GM13976 (cell line): Measurements from ENCODE around the gene FOLR1.
"Not testable (repeated sequence)": the region's sequence is repeated elsewhere in the genome, so short reads cannot be mapped to it uniquely, and the experiment has no call there.

Source experiments
- DNase-seq: peaks from one replicate; pipeline ENCODE4 v3.0.0; 2012; ENCODE audit warnings: low spot score
- in situ Hi-C: fragments of 300-500 bp; cut with MboI; formaldehyde crosslinking; loops from one replicate; pipeline ENCODE4 v1.12.0; 2022; ENCODE audit warnings: low sequenced_read_pairs, mixed read lengths, inconsistent platforms; ENCODE audit not compliant: unreplicated experiment
- TF ChIP-seq, protein P1 (sequence below): IDR thresholded peaks from 2 replicates; pipeline ENCODE4 v1.5.1; 2012; ENCODE audit warnings: borderline replicate concordance, mild to moderate bottlenecking; ENCODE audit not compliant: insufficient read depth; ENCODE audit errors: extremely low read depth, missing control alignments, control extremely low read depth

FOLR1 gene

DNA sequence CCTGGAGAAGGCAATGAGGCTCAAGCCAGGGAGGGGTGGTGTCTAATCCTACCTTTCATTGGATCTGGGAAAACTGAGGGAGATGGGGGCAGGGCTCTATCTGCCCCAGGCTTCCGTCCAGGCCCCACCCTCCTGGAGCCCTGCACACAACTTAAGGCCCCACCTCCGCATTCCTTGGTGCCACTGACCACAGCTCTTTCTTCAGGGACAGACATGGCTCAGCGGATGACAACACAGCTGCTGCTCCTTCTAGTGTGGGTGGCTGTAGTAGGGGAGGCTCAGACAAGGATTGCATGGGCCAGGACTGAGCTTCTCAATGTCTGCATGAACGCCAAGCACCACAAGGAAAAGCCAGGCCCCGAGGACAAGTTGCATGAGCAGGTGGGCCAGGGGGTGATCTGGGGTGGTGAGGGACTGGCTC is at the start of gene FOLR1:
TSS of gene FOLR1 (plus strand) at position 180 of the 421 bp plus-strand sequence. CDS start at position 214, 34 bp downstream.
- no peak for DNase-seq
- TF ChIP-seq, protein P1, sequence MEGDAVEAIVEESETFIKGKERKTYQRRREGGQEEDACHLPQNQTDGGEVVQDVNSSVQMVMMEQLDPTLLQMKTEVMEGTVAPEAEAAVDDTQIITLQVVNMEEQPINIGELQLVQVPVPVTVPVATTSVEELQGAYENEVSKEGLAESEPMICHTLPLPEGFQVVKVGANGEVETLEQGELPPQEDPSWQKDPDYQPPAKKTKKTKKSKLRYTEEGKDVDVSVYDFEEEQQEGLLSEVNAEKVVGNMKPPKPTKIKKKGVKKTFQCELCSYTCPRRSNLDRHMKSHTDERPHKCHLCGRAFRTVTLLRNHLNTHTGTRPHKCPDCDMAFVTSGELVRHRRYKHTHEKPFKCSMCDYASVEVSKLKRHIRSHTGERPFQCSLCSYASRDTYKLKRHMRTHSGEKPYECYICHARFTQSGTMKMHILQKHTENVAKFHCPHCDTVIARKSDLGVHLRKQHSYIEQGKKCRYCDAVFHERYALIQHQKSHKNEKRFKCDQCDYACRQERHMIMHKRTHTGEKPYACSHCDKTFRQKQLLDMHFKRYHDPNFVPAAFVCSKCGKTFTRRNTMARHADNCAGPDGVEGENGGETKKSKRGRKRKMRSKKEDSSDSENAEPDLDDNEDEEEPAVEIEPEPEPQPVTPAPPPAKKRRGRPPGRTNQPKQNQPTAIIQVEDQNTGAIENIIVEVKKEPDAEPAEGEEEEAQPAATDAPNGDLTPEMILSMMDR, result no peak

DNA sequence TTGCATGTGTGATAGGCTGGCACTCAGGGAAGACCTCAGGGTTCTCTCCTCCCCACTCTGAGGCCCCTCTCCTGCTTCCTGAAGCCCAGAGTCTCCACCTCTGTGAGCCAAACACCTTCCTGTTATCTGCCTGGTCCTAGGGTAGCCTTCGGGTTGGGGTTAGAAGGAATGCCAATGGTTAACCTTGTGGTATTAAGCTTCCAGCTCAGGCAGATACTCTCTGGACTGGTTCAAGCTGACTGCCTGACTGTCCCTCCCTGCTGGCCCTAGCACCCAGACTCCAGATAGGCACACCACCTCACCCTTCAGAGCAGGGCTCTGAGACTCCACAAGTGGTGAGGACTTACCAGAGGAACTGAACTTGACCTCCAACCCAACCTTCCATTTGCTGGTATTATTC is 49.4 kb upstream of the FOLR1 start:
- in situ Hi-C loops, DNase-seq: not testable (repeated sequence)

More for the DNA sequence above, at the start of gene FOLR1:
- in situ Hi-C loops, result no loop called here

DNA sequence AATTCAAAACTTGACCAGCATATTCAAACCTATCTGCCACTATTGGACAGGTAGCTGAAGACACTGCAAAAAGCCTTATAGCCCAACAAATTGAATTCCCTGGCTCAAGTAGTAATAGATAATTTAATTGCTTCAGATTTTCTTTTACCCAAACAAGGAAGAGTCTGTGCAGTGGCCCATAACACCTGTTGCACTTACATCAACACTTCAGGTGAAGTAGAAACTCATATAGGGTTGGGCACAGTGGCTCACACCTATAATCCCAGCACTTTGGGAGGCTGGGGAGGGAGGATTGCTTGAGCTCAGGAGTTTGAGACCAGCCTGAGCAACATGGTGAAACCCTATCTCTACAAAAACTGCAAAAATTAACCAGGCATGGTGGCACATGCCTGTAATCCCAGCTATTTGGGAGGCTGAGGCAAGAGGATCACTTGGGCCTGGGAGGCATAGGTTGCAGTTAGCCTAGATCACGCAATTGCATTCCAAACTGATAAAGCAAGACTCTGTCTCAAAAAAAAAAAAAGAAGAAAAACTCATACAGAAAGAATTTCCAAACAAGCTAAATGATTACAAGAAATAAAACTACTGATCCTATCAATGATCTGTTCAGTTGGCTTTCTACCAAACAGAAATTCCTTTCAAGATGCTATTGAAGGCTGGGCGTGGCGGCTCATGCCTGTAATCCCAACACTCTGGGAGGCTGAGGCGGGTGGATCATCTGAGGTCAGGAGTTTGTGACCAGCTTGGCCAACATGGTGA is 47.0 kb upstream of the FOLR1 start:
- DNase-seq, result no peak
- TF ChIP-seq, protein P1, result no peak
- in situ Hi-C loops, result no loop called here

DNA sequence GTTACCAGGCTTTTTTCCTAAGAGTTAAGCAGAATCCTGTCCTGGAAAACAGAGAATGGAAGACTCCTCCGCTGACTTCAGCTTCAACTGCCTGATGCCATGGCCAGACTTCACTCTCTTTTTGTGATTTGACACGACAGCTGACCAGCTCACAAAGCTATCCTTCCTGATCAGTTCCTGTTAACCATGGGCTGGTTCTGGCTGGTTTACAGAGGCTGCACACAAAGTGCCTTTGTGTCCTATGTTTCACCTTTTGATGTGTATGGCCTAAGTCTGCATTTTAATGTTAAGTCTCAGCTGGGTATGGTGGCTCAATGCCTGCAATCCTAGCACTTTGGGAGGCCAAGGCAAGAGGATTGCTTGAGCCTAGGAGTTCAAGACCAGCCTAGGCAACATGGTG is 45.3 kb upstream of the FOLR1 start:
- no peak for DNase-seq
- in situ Hi-C loops, result no loop called here
- TF ChIP-seq, protein P1, result no peak

DNA sequence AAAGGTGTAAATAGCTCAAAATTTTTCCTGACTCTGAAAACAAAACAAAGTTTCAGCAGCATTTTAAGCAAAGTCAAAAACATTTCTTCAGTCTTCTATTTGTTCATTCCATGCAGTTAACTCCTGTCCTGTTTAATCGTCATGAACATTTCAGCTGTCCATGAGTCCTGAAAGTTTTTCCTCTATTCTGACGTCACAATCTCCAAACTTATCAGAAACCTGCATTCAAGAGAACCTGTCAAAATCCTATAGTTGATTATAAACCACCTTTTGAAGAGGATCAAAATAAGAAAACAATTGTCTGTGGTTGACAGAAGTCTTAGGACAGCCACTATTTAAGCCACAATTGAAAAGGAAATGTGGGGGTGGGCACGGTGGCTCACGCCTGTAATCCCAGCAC is 41.1 kb upstream of the FOLR1 start:
- DNase-seq, result no peak
- in situ Hi-C loops, result no loop called here
- TF ChIP-seq, protein P1, result no peak

DNA sequence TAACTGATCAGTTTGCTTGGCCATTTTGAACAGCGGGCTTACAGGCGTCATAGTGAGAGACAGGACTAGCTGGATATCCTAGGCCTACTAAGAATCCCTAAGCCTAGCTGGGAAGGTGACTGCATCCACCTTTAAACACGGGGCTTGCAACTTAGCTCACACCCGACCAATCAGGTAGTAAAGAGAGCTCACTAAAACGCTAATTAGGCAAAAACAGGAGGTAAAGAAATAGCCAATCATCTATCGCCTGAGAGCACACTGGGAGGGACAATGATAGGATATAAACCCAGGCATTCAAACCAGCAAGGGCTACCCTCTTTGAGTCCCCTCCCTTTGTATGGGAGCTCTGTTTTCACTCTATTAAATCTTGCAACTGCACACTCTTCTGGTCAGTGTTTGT is 38.1 kb upstream of the FOLR1 start:
- in situ Hi-C loops, DNase-seq: not testable (repeated sequence)

DNA sequence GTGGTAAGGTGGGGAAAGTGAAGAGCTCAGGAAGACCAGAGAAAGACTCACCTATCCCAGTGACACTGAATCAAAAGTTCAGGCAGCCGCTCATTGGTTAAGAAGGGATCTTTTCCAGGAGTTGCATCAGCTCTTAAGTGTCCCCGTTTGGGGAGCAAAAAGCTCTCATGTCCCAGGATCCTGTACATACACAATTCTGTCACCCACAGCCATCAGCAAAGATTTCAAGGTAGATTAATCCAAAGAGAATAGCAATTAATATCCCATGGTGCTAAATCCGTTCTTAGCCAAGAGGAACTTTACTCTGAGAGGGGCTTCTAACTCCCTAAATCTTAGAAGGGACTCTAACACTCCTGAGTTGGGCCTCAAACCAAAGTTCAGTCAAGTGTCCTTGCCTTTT is 37.1 kb upstream of the FOLR1 start:
- in situ Hi-C loops, result no loop called here
- DNase-seq, result no peak
- TF ChIP-seq, protein P1, result no peak

DNA sequence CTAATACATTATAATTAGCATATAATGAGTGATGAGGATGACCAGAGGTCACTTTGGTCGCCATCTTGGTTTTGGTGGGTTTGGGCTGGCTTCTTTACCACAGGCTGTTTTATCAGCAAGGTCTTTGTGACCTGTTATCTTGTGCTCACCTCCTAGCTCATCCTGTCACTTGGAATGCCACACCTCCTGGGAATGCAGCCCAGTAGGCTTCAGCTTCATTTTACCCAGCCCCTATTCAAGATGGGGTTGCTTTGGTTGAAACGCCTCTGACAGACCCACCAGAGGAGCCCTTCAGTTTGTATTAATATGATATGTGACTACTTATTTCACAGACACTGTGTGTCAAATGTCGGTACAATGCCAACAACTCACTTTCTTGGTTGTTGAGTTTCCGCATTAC is 36.2 kb upstream of the FOLR1 start:
- TF ChIP-seq, protein P1, result no peak
- DNase-seq, result no peak
- in situ Hi-C loops, result no loop called here
